OCI-LY7 (cell line): ENCODE measurements around the gene RIC1.

Experiments
- CTCF ChIP-seq: fragments of 200-600 bp; sonication (generic); conservative IDR thresholded peaks from 2 replicates; pipeline ENCODE4 v1.5.1; 2014; ENCODE audit warnings: mild to moderate bottlenecking, antibody characterized with exemption, low read length, moderate library complexity, mixed read lengths
- EZH2phosphoT487 ChIP-seq: fragments of 200-600 bp; sonication (generic); IDR thresholded peaks from 2 replicates; pipeline ENCODE4 v1.6.1; 2018; ENCODE audit warnings: low read depth, borderline replicate concordance, mild to moderate bottlenecking, mixed run types, antibody characterized with exemption, low read length, moderate library complexity, mixed read lengths

- no peak for TF ChIP-seq EZH2phosphoT487
- TF ChIP-seq CTCF, result no peak
Observed at GRCh38 chr9:5793812-5794211, 164.9 kb downstream of the RIC1 start.
